Stimulated activated CD8-positive, alpha-beta memory T cell treated with anti-CD3 and anti-CD28 coated beads, Interleukin-2, amount 100 ng/mL, for 48 hours (primary cell): ENCODE measurements around the gene IRF5.

Experiments used
- DNase-seq, 2 donors: peaks; one replicate each; pipeline ENCODE4 v3.0.0-alpha.2; 2020; ENCODE audit warnings: low read depth in 2 of 2

The IRF5 gene, protein sequence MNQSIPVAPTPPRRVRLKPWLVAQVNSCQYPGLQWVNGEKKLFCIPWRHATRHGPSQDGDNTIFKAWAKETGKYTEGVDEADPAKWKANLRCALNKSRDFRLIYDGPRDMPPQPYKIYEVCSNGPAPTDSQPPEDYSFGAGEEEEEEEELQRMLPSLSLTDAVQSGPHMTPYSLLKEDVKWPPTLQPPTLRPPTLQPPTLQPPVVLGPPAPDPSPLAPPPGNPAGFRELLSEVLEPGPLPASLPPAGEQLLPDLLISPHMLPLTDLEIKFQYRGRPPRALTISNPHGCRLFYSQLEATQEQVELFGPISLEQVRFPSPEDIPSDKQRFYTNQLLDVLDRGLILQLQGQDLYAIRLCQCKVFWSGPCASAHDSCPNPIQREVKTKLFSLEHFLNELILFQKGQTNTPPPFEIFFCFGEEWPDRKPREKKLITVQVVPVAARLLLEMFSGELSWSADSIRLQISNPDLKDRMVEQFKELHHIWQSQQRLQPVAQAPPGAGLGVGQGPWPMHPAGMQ

DNA sequence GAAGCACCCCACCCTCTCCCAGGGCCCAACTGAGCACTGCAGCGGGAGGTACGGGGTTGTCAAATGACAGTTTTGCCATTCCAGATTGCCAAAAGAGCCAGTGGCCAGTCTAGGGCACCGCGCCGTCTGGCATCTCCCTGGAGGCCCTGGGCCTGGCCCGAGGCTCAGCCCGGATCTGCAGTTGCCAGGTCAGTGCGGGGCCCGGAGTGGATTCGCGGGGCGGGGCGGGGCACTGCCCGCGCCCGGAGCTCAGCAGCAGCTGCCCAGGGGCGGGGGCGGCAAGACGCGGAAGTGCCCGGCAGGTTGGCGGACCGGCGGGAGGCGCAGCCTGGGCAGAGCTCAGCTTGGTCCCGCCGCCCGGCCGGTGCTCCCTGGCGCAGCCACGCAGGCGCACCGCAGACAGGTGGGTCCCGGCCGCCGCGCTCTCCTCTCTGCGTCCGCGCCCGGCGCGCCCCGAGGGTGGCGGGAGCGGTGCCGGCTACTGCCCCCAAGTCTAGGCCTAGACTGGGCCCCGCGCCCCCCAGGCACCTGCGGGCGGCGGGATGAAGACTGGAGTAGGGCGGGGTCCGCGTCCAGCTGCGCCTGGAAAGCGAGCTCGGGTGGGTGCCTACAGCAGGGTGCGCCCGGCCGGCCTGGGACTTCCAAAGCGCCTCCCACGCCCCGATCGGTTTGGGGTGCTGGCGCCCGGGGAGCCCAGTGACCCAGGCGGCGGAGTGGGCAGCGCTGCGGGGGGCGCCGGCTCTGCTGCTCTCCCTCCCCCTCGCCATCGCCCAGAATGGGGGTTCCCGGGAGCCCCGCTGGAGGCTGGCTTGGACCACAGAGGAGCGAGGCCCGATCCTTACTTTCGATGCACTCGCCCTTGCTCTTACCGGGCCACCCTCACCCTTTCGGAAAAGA, at the start of gene IRF5:
Gene IRF5 (plus strand): TSS at position 281 of the 897 bp plus-strand sequence. CDS start 4,155 bp downstream, outside the sequence.
- DNase-seq = no peak

DNA sequence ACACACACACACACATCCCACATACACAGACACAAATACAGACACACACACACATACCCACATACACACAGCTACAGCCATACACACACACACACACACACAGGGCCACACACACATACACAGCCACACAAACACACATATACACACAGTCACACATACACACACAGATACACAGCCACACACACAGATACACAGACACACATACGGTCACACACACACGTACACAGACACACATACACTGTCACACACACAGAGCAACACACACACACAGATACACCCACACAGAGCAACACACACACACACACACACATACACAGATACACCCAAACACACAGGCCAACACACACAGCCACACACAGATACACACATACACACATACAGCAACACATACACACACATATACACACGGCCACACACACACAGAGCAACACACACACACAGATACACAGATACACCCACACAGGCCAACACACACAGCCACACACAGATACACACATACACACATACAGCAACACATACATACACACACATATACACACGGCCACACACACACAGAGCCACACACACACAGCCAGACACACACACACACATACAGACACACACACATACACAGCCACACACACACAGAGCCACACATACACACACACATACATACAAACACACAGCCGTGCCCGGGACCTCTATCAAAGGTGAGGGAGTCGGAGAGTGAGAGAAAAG, 49.5 kb upstream of the IRF5 start:
- DNase-seq = no peak

DNA sequence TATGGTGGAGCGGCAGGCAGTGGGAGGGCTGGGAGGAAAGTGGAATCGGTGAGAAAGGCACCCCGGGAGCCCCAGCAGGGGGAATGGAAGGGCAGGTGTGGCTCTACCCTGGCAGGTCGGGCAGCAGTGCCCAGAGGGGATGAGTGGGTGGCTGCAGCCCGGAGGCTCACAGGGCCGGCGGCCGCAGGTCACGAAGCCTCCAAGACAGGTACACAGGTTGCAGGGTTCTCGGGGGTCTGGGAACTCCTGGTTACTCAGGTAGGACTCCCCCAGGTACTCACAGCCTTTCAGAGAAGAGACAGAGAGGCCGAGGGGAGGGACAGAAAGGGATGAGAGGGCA, 49.0 kb upstream of the IRF5 start:
- no peak for DNase-seq

DNA sequence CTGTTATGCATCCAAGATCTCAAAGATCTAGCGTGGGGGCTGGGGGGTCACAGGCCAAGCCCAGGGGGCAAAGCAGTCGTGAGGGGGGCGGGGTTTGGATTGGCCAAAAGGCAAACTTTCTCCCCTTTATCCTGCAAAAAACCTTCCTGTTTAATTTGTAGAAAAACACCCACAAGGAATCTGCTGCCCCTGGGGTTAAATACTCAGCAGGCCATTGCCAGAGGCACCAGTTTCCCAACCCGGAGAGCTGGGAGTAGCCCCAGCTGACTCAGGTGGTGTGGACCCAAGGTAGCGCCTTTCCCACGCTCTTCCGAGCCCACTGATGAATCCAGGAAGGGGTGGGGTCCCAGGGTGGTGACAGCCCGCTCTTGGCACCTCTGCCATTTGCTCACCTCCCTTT, 48.6 kb upstream of the IRF5 start:
- no peak for DNase-seq

DNA sequence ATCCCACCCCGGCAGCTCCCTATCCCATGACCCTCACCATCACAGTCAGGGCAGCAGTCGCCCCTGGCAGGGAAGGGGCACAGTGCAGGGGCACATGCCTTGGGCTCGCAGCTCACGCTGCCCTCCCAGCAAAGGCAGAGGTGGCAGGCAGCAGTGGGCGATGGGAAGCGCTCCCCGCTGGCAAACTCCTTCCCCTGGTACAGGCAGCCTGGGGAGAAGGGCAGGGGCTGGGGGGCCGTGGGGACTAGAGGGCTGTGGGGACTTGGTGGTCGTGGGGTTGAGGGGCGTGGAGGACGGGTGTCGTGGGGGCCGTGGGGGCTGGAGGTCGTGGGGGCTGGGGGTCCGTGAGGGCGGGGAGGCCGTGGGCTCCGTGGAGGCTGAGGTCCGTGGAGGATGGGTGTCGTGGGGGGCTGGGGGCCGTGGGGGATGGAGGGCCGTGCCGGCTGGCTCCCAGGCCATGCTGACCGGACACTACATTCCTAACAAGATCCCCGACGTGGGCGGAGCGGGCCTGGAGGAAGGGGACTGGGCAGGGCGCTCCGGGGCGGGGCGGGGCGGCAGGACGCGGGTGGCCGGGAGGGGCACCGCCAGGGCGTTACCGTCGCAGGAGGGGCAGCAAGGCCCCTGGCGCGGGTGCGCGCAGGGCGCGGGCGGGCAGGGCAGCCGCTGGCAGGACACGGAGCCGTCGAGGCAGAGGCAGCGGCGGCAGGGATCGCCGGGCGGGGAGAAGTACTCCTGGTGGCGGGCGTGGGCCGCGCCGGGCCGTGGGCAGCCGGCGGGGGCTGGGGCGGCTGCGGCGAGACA, 47.2 kb upstream of the IRF5 start:
- no peak for DNase-seq

DNA sequence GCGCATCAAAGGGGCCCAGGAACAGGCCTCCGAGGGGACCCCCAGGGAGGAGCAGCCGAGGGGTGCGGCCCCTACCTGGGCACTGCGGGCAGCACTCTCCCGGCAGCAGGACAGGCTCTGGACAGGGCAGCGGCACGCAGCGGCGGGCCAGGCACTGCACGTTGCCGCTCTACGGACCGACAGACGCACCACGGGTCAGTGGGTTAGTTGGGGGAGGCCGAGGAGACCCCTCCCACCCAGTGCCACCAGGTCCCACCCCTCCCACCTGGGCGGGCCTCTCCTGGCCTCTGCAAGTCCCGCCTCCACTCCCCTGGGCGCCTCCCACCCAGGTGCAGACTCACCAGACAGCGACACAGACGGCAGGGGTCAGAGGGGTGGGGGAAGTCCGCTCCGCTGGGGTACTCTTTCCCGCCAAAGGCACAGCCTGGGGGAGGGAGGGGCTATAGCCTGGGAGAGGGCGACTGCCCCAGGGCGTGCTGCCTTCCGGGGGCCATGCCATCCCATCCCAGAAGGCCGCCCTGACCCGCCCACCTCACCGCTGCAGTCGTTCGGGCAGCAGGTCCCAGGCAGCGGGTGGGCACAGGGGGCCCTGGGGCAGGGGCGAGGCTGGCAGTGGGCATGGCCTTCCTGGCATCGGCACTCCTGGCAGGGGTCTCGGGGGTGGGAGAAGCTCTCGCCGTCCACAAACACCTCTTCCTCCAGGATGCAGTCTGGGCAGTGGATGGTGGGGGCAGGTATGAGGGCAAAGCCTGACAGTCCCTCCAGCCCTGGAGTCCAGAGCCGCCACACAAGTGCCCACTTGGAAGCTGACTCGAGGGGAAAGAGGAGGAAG, 46.4 kb upstream of the IRF5 start:
- no peak for DNase-seq

DNA sequence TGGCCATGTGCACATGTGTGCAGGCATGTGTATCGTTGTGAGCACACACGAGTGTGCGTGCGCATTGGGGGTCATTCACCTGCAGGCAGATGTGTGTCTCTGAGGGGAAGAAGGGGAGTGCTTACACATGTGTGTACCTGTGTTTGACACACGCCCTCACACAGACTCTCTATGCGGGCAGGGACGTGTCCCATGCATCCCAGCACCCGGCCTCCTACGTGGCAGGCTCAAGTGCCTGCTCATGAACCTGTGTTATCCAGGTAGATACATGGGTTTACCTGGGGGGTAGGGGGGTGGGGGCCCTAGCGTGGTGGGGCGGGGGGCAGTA, 45.8 kb upstream of the IRF5 start:
- no peak for DNase-seq

DNA sequence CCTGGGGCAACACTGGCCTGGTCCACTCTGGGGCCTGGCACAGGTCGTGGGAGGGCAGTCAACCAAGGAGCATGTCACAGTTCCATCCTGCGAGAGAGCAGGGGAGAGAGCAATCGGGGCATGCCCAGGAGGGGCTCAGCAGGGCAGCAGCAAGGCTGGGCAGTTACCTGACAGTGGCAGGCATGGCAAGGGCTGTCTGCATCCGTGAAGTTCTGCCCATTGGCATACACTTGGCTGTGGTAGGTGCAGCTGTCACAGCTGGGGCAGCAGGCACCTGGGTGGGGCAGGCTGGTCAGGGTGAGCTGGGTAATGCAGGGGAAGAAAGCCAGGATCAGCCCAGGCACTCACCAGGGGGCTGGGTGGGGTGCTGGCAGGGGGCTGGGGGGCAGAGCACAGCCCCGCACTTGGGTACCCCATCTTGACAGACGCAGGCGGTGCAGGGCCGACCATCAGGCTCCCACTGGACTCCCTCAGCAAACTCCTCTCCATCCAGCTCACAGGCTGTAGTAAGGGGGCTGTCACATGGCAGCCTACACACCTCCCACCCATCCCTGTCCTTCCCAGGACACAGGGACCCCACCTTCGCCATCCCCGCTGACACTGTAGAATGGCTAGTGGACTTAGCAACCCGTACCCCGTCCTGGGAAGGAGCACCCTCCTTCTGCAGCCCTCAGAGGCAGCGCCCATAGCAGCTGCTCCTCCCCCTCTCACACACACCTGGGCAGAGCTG, 45.0 kb upstream of the IRF5 start:
- DNase-seq = no peak

DNA sequence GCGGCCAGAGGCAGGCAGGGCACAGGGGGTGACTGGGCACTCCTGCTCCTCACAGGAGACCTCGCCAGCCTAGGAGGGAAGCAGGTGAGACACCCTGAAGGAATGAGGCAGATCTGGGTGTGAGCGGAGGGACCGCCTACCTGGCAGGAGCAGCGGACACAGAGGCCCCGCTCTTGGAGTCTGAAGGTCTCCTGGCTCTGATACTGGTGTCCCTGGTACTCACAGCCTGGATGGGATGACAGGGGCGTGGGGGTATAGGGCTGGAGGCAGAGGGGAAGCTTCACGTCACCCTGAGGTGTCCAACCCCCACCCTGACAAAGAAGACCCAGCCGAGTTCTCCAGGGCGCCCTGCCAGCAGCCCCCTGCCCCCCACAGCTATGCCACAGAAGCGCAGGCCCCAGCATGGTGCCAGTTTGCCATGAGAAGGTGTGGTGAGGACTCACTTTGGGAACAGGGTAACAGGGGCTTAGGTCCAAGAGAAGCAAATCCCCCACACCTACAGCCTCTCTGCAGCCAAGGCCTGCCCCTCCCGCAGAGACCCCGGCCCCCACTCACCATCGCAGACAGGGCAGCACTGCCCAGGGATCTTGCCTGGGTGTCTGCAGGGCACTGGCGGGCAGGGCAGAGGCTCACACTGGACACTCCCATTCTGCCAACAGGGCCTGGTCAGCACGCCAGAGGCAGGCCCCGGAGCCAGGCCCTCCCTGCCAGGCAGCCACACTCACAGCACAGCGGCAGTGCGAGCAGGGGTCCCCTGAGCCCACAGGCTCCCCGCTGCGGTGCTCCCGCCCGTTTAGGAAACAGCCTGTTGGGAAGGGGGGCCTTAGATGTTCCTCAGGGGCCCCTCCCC, 44.3 kb upstream of the IRF5 start:
- no peak for DNase-seq

DNA sequence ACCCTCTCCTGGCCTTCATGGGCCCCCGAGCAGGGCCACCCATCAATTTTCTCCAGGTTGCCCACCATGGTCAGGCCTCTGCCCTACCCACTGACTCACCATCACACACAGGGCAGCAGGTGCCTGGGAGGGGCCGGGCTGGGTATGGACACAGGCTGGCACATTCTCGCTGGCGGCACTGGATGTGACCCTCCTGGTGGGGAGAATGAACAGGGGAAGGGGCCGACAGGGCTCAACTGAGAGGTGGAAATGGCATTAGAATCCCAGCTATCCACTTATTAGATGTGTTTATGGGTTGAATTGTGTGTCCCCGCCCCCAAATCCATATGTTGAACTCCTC, 43.7 kb upstream of the IRF5 start:
- no peak for DNase-seq

DNA sequence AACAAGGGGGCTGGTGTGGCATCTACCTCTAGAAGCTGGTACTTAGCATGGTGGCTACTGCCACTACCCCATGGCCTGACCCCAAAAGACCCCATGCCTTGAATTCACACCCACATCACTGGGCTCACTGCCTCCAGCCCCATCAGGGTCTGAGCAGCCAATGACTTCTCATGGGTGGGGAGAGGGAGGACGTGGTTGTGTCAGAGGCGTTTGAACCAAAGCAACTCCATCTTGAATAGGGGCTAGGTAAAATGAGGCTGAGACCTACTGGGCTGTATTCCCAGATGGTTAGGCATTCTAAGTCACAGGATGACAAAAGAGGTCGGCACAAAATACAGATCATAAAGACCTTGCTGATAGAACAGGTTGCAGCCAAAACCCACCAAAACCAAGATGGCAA, 42.4 kb upstream of the IRF5 start:
- DNase-seq = no peak

DNA sequence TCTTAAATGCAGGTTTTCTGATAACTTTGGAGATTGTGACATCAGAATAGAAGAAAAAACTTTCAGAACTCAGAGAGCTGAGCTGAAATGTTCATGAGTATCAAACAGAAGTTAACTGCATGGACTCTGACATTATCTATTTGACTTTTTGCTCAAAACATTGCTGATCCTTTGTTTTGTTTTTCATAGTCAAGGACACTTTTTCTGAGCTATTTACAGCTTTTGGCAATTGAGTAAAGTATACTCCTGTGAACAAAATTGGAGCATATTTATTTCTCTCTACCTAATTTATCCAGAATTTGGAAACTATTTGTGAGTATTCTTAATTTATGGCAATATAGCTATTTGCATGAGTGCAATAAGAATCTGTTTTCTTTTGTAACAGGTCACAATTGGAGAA, 38.3 kb upstream of the IRF5 start:
- DNase-seq = no peak

DNA sequence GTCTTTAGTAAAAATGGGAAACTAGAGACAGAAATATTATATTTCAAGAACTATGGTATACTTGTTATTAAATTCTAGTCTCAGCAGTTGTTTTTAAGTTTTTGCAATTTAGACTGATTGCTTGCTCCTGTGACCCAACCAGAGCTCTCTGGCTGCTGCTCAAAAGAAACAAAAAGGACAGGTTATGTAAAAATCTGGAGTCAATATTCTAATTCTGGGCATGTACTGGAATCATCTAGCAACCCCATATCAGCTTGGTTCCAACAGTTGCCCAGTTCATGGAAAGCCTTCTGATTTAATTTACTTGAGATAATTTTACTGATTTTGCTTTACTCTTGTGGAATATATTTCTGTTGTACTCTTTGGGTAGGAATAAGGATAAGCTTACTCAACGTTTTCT, 37.5 kb upstream of the IRF5 start:
- DNase-seq = no peak

DNA sequence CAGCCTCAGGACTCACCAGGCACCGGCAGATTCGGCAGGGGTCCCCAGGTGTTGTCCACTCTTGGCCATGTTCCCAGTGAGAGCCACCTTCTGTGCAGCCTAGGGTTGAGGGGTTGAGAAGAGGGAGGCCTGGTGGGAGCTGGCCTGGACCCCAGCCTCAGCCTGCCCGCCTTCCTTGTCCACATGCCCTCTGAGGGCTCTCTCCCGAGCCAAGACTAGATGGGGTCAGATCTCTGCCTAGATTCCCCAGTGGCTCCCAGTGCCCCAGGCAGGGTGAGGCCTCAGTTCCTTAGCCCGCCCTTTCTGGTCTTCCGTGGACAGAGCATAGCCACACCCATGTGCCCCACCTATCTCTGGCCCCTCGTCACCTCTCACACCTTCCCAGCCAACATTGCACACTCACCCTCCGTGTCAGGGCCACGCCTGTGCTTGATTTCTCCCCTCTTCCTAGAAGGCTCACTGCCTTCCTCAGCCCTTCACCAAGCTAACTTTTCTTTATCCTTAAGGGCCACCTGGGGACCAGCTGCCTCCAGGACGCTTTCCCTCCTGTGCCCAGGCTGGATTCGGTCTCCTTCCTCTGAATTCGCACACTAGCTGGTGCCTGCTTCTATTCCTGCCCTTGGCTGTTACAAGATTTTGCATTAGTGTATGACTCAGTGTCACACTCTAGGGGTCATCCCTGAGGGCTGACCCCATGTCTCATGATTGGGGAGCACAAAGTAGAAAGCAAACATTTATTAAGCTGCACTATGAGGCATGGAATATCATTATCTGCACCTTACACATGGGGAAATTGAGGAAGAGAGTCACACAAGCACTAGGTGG, 34.8 kb upstream of the IRF5 start:
- DNase-seq = no peak

DNA sequence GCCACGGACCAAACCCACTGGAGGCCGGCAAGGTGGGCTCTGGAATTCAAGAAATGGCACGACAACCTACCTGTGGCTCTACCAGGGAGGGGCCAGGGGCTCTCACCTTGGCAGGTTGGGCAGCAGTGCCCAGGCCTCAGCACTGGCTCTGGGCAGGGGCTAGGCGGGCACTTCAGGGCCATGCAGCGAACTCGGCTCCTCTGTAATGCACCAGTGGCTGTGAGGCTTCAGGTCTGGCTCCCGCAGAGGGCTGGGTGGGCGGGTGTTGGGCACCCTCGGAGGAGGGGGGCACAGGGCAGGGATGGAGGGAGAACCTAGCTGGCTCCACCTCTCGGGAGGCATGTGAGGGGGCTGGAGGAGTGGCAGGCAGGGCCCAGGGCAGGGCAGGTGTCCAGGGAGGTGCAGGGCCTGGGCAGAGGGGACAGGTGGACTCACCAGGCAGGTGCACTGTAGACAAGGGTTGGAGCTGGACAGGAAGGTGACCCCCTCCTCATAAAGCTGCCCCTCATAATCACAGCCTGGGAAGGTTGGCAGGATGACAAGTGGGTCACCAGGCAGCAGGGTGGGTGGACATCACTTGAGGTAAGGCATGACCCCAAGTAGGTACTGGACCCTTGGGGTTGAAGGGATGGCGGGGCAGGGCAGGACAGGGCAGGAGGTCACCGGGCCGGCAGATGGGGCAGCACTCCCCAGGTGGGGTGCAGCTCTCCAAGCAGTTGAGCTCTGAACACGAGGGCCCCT, 33.9 kb upstream of the IRF5 start:
- DNase-seq = no peak

DNA sequence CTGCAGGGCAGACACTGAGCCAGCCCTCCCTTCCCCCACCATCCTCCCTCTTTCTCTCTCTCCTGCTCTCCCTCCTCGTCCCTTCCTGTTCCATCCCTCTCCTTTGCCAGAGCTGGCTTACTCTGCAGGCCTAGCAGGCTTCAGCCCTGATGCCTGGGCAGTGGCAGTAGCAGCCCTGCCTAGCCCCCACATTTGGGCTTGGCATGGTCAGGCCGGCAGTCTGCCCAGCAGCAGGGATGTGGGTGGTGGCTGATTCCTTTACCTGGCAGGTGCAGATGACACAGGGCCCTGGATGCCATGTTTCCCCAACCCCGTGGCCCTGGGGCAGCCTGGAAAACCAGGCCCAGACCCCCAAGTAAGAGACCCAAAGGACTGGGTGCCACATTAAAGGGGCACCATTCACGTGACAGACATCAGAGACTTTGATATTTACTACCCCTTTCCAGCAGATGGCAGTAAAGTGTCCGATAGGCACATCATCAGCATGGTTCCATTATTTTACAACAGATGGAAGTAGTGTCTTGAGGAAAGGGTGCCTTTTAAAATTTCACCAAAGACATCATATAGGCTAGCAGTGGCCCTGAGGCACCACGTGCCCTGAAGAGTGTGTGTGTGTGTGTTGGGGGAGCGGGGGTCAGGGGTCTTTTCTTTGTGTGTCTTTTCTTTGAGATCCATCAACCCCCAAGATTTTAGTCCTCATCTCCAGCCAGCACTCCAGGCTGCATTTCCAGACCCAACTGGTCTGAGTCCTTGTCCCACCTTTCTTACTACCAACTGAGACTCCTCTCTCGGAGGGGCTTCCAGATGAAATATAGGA, 33.1 kb upstream of the IRF5 start:
- DNase-seq = no peak
